ENCODE data around the gene SERPINE1. TPM values are rescaled to one million over a fixed set of nuclear protein-coding genes. Genes with fewer than 3 reads are reported as not detected.
"Not testable (repeated sequence)": the region's sequence is repeated elsewhere in the genome, so short reads cannot be mapped to it uniquely, and the experiment has no call there.

The SERPINE1 gene
- total and polyA plus RNA-seq, 2 experiments from 2014 or later = 0.97 to 1.2 TPM

- no peak for TF ChIP-seq ETS1 (IDR thresholded peaks at IDR 0.05)
- no peak for TF ChIP-seq ZNF114 (CRISPR knock-in tag; IDR thresholded peaks at IDR 0.05)
Observed at GRCh38 chr7:101102026-101102425, 24.9 kb upstream of the SERPINE1 start (continued).

GRCh38 chr7:101103701-101104100 is 23.2 kb upstream of the SERPINE1 start:
- H3K27ac Mint-ChIP-seq = peak overlapping the region; percentile 77
- ATAC-seq; H4K20me1 ChIP-seq (replicated peaks; ENCODE audit: insufficient read depth); H3K36me3 Mint-ChIP-seq (ENCODE audit: low read depth); H2AFZ ChIP-seq; H3K36me3 ChIP-seq (ENCODE audit: insufficient read depth); H3K4me3 ChIP-seq; H3K79me2 ChIP-seq (replicated peaks; ENCODE audit: insufficient read depth); H3K27ac ChIP-seq (ENCODE audit: low read depth); H3K27me3 ChIP-seq (ENCODE audit: insufficient read depth); H3K4me3 Mint-ChIP-seq; DNase-seq (ENCODE audit: low spot score); H3K4me2 ChIP-seq; H3K9me2 ChIP-seq (ENCODE audit: insufficient read depth); H3K9me3 Mint-ChIP-seq: not testable (repeated sequence)
- Histone ChIP-seq H3F3A (replicated peaks; ENCODE audit: low read depth) (peaks cover 12% of the 10 kb centered on the region; the same call in 1 of the 2 replicates), H3K4me1 (ENCODE audit: insufficient read depth) (peaks cover 30% of the 10 kb centered on the region)
- peaks cover 40% of the 10 kb centered on the region for H3K4me1 Mint-ChIP-seq
- peaks cover 26% of the 10 kb centered on the region for H3K27me3 Mint-ChIP-seq (ENCODE audit: insufficient read depth, low read depth, poor library complexity)

GRCh38 chr7:101104193-101104713 is 22.7 kb upstream of the SERPINE1 start:
- ATAC-seq (no peak), DNase-seq (ENCODE audit: low spot score) (no peak)
- Histone ChIP-seq H3K27me3 (ENCODE audit: insufficient read depth) (no peaks in the 10 kb centered on the region), H3K79me2 (replicated peaks; ENCODE audit: insufficient read depth) (no peaks in the 10 kb centered on the region), H3K27ac (ENCODE audit: low read depth) (no peak overlapping the region), H2AFZ (no peak overlapping the region), H4K20me1 (replicated peaks; ENCODE audit: insufficient read depth) (no peaks in the 10 kb centered on the region), H3K4me3 (no peak overlapping the region), H3K4me2 (no peak overlapping the region), H3K9me2 (ENCODE audit: insufficient read depth) (no peaks in the 10 kb centered on the region), H3K4me1 (ENCODE audit: insufficient read depth) (peaks cover 30% of the 10 kb centered on the region), H3K36me3 (ENCODE audit: insufficient read depth) (no peaks in the 10 kb centered on the region), H3F3A (replicated peaks; ENCODE audit: low read depth) (peaks cover 12% of the 10 kb centered on the region; the same call in 1 of the 2 replicates)
- peaks cover 37% of the 10 kb centered on the region for H3K4me1 Mint-ChIP-seq
- H3K4me3 Mint-ChIP-seq = no peak overlapping the region
- H3K27me3 Mint-ChIP-seq (ENCODE audit: insufficient read depth, low read depth, poor library complexity) = peaks cover 25% of the 10 kb centered on the region
- no peak overlapping the region; the same call in 1 of the 2 replicates for H3K27ac Mint-ChIP-seq
- no peaks in the 10 kb centered on the region for H3K9me3 Mint-ChIP-seq
- H3K36me3 Mint-ChIP-seq (ENCODE audit: low read depth) = no peaks in the 10 kb centered on the region
- TF ChIP-seq ZNF331 (CRISPR knock-in tag; IDR thresholded peaks at IDR 0.05; ENCODE audit: low read depth) (no peak), ETS1 (IDR thresholded peaks at IDR 0.05) (no peak), JUNB (IDR thresholded peaks at IDR 0.05; ENCODE audit: unreplicated experiment) (no peak), STAT1 (IDR thresholded peaks at IDR 0.05; ENCODE audit: unreplicated experiment) (no peak), NANOG (IDR thresholded peaks at IDR 0.05; ENCODE audit: borderline replicate concordance) (no peak), ZNF462 (CRISPR knock-in tag; IDR thresholded peaks at IDR 0.05) (no peak), EZH2phosphoT487 (IDR thresholded peaks at IDR 0.05; ENCODE audit: unreplicated experiment) (no peak)

Data from GM23338 (cell line).